ENCODE results near the gene RC3H2.
A peak's percentile ranks its signal among the peaks of the same experiment; 100 is the strongest.
"Not testable (repeated sequence)": the region's sequence is repeated elsewhere in the genome, so short reads cannot be mapped to it uniquely, and the experiment has no call there.

The RC3H2 gene

GRCh38 chr9:122929796-122930354, 24.7 kb upstream of the RC3H2 start:
- CTCF ChIA-PET = interaction anchor here (0.8 to 2.6 kb wide), 7 partner anchors 9 to 425 kb away, joined by 3 to 11 read pairs (median 5); partner anchors contain the start of genes RABGAP1 and ZBTB6
- POLR2A ChIA-PET = interaction anchor here (0.6 to 1.1 kb wide), 2 partner anchors 10 to 14 kb away, joined by 3 to 5 read pairs; no protein-coding TSS in a partner anchor
- DNase-seq (ENCODE audit: extremely low spot score) = no peak
- TF ChIP-seq, protein P1, sequence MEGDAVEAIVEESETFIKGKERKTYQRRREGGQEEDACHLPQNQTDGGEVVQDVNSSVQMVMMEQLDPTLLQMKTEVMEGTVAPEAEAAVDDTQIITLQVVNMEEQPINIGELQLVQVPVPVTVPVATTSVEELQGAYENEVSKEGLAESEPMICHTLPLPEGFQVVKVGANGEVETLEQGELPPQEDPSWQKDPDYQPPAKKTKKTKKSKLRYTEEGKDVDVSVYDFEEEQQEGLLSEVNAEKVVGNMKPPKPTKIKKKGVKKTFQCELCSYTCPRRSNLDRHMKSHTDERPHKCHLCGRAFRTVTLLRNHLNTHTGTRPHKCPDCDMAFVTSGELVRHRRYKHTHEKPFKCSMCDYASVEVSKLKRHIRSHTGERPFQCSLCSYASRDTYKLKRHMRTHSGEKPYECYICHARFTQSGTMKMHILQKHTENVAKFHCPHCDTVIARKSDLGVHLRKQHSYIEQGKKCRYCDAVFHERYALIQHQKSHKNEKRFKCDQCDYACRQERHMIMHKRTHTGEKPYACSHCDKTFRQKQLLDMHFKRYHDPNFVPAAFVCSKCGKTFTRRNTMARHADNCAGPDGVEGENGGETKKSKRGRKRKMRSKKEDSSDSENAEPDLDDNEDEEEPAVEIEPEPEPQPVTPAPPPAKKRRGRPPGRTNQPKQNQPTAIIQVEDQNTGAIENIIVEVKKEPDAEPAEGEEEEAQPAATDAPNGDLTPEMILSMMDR (IDR thresholded peaks at IDR 0.05; ENCODE audit: control extremely low read depth, extremely low read depth, low read depth, missing control alignments) = no peak

DNA sequence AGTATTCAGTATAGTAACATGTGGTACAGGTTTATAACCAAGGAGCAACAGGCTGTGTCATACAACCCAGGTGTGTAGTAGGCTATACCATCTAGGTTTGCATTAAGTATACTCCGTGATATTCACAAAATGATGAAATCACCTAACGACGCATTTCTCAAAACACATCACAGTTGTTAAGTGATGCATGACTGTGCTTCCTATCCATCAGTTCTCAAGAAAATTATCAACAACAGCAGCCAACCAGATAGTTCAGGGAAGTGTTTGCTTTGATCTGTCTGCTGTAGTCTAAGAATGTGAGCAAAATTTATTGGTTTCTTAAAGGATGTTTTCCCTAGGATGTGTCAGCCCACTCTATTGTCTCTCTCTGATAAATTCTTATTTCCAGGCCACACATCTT, 18.8 kb upstream of the RC3H2 start:
- ChIA-PET POLR2A (interaction anchor here (0.6 kb wide), 1 partner anchor 1281 kb away, joined by 3 read pairs; no protein-coding TSS in a partner anchor), CTCF (interaction anchor here (0.7 to 1.6 kb wide), 3 partner anchors 37 to 426 kb away, joined by 3 to 4 read pairs (median 3); no protein-coding TSS in a partner anchor)
- TF ChIP-seq, protein P1 (IDR thresholded peaks at IDR 0.05; ENCODE audit: control extremely low read depth, extremely low read depth, low read depth, missing control alignments) = no peak
- DNase-seq (ENCODE audit: extremely low spot score) = no peak

- DNase-seq (ENCODE audit: extremely low spot score) = no peak
- TF ChIP-seq, protein P1 (IDR thresholded peaks at IDR 0.05; ENCODE audit: control extremely low read depth, extremely low read depth, low read depth, missing control alignments) = no peak
- POLR2A ChIA-PET = no interaction called here
- CTCF ChIA-PET = no interaction called here
Observed at GRCh38 chr9:122922713-122923112, 17.6 kb upstream of the RC3H2 start.

DNA sequence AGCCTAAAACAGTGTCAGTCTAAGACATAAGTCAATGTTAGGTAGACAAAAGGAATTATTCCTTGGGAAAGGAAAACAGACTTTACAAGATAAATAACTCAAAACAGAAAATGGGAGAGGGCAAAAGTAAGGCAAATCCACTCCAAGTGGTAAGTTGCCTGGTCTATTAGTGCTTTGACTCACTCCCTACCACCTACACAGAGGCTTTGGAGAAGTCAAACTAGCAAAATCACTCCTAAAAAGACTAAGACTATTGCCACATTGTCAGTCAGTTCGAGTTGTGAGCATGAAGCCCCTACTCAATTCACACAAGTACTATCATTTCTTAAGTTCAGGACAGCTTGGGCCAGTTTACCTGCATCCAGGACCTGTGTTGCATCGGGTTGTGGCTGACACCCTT, 13.2 kb upstream of the RC3H2 start:
- DNase-seq (ENCODE audit: extremely low spot score) = no peak
- TF ChIP-seq, protein P1 (IDR thresholded peaks at IDR 0.05; ENCODE audit: control extremely low read depth, extremely low read depth, low read depth, missing control alignments) = no peak
- POLR2A ChIA-PET = no interaction called here
- CTCF ChIA-PET = no interaction called here

DNA sequence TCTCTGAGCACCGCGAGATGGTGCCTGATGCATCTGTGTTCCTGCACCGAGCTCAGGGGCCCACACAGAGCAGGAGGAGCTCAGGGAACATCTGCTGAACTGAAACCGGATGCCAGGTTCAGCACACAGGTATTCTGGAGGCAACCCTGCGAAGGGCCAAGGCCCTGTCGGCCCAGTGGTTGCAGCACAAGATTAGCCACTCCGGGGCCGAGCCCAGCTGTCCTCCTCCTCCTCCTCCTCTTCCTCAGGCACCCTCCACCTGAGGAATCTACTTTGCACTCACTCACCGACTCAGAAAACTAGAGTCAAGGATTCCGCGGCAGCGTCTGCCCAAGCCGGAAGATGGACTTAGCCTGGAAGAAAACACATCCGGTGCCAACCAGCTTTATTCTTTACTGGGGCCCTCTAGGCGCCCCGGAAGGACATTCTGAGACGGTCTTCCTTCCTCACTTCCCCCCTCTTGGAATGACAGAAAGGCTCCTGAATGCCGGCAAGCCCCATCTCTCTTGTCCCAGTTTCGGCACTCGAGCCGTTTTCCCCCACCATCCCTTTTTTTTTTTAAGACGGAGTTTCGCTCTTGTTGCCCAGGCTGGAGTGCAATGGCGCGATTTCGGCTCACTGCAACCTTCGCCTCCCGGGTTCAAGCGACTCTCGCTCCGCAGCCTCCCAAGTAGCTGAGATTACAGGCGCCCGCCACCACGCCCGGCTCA, 8.0 kb upstream of the RC3H2 start, which contains the start of gene ZBTB6:
Gene ZBTB6 (minus strand): TSS at position 360 of the 710 bp plus-strand sequence. CDS start 1,251 bp downstream, outside the sequence.
- CTCF ChIA-PET = interaction anchor here (0.9 to 2.3 kb wide), 6 partner anchors 9 to 437 kb away, joined by 3 to 11 read pairs (median 4); no protein-coding TSS in a partner anchor
- POLR2A ChIA-PET = interaction anchor here (0.7 to 1.0 kb wide), 7 partner anchors 8 to 31 kb away, joined by 3 to 6 read pairs (median 3); partner anchors contain the start of genes RABGAP1 and ZBTB26
- peak; percentile 83 for DNase-seq (ENCODE audit: extremely low spot score)
- TF ChIP-seq, protein P1 (IDR thresholded peaks at IDR 0.05; ENCODE audit: control extremely low read depth, extremely low read depth, low read depth, missing control alignments) = no peak

GRCh38 chr9:122912671-122912963, 7.5 kb upstream of the RC3H2 start:
- ChIA-PET POLR2A (interaction anchor here (0.8 to 1.0 kb wide), 6 partner anchors 8 to 32 kb away, joined by 3 to 6 read pairs (median 4); partner anchors contain the start of genes RABGAP1 and ZBTB26), CTCF (interaction anchor here (0.9 to 2.3 kb wide), 6 partner anchors 9 to 437 kb away, joined by 3 to 11 read pairs (median 4); no protein-coding TSS in a partner anchor)
- TF ChIP-seq, protein P1 (IDR thresholded peaks at IDR 0.05; ENCODE audit: control extremely low read depth, extremely low read depth, low read depth, missing control alignments) = no peak
- DNase-seq (ENCODE audit: extremely low spot score) = no peak

DNA sequence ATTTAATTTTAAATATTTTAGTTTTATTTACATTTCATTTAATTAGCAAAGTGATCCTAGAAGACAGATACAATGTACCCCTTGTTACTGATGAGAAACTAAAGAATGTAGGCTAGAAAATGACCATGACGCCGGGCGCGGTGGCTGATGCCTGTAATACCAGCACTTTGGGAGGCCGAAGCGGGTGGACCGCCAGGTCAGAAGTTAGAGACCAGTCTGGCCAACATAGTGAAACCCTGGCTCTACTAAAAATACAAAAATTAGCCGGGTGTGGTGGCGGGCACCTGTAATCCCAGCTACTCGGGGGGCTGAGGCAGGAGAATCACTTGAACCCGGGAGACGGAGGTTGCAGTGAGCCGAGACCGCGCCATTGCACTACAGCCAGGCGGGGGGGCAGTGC, 963 bp upstream of the RC3H2 start:
- DNase-seq (ENCODE audit: extremely low spot score); CTCF ChIA-PET; POLR2A ChIA-PET: not testable (repeated sequence)

Data from GM10248 (cell line).